ENCODE results near the gene KCNJ6.
"Not testable (repeated sequence)": the region's sequence is repeated elsewhere in the genome, so short reads cannot be mapped to it uniquely, and the experiment has no call there.

Gene KCNJ6

GRCh38 chr21:37595944-37596343 lies 320.3 kb downstream of the KCNJ6 start:
- no peak for DNase-seq (ENCODE audit: low read depth)

DNA sequence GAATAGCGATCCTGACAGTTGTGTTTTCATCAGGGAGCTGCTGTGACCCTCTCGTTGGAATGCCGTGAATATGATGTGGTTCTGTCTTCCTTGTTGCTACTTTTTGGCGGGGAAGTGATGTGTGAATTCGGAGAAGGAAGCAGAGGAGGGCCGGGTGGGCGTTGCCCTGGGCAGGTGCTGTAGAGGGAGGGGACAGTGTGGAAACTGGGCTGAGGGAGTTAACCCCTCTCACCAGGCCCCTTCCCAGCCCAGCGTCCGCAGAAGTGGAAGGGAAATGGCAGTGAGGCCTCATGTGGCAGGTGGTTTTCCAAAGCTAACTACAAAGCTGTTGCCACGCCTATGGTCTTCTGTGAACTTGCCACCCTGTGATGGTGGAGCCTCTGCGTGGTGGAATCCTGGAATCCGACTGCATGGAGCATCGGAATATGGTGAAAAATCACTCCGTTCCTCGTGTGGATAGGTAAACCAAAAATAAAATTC lies 321.7 kb downstream of the KCNJ6 start:
- no peak for DNase-seq (ENCODE audit: low read depth)

DNA sequence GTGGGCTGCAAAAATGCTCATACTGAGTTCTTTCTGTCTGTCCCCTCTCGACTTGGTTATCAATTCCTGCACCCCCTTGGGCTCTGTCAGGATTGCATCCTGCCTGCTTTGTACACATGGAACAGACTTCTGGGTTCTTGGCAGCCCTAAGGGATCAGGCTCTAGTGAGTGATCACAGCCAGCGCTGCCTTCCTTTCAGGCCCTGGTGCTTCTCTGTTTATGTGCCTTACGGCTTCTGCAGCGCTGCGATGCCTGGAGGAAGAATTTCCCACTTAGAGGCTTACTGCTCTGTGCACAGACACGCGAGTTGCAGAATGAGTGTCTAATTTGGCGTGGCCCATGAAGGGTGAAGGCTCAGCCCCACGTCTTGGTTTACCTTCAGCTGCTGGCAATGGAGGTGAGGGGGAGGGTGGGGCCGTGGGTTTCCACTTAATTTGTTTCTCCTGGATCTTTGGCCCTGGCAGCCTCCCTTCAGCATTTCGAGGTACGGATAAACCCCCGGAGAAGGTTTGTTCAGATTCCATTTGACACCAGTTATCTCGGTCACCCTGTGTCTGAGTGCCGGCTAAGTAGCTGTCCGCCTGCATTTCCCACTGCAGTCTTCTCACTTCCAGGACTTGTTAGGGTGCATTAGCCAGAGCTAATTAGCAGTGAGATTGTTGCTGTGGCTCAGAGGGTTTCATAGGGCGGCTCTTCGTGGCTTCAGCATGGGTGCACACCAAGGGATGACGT lies 322.4 kb downstream of the KCNJ6 start:
- no peak for DNase-seq (ENCODE audit: low read depth)

GRCh38 chr21:37593015-37593414 lies 323.2 kb downstream of the KCNJ6 start:
- DNase-seq (ENCODE audit: low read depth) = no peak

GRCh38 chr21:37592496-37592895 lies 323.8 kb downstream of the KCNJ6 start:
- DNase-seq (ENCODE audit: low read depth) = no peak

DNA sequence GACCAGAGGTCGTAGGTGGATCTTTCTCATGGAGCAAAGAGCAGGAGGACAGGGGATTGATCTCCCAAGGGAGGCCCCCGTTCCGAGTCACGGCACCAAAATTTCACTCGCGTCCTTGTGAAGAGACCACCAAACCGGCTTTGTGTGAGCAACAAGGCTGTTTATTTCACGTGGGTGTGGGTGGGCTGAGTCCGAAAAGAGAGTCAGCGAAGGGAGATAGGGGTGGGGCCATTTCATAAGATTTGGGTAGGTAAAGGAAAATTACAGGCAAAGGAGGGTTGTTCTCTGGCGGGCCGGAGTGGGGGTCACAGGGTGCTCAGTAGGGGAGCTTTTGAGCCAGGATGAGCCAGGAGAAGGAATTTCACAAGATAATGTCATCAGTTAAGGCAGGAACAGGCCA lies 324.3 kb downstream of the KCNJ6 start:
- not testable (repeated sequence) for DNase-seq (ENCODE audit: low read depth)

- not testable (repeated sequence) for DNase-seq (ENCODE audit: low read depth)
Measured at GRCh38 chr21:37590836-37591235, 325.4 kb downstream of the KCNJ6 start.

DNA sequence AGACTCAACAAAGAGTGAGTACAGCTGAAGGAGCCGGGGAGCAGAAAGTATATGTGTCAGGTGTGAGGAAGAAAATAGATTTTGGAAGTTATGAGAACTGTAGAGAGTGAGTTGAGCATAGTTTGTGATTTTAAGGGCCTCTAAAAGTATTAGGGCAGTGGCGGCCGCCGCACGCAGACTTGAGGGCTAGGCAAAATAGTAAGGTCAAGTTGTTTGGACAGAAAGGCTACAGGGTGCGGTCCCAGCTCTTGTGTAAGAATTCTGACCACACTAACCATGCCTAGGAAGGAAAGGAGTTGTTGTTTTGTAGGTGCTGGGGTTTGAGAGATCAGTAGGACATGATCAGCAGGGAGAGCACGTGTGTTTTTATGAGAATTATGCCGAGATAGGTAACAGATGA lies 327.6 kb downstream of the KCNJ6 start:
- DNase-seq (ENCODE audit: low read depth) = not testable (repeated sequence)

GRCh38 chr21:37587635-37588177 lies 328.6 kb downstream of the KCNJ6 start:
- no peak for DNase-seq (ENCODE audit: low read depth)

DNA sequence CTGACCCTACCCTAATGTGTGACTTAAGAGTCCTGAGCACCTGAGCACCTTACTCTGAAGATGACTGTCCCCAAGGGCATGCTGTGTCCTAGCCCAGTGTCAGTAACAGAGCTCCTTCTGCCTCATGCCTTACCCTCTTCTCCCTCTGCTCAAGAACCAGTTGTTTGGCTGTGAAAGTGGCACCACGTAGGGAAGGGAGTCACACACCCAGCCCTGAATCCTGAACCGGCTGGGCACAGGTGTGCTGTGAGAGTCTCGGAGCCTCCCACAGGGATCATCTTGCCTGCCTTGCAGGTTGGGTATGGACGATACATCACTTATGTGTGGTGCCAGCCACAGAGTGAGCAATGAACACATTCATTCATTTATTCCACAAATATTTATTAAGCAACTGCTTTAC lies 329.1 kb downstream of the KCNJ6 start:
- no peak for DNase-seq (ENCODE audit: low read depth)

GRCh38 chr21:37582590-37582989 lies 333.7 kb downstream of the KCNJ6 start:
- DNase-seq (ENCODE audit: low read depth) = no peak

DNA sequence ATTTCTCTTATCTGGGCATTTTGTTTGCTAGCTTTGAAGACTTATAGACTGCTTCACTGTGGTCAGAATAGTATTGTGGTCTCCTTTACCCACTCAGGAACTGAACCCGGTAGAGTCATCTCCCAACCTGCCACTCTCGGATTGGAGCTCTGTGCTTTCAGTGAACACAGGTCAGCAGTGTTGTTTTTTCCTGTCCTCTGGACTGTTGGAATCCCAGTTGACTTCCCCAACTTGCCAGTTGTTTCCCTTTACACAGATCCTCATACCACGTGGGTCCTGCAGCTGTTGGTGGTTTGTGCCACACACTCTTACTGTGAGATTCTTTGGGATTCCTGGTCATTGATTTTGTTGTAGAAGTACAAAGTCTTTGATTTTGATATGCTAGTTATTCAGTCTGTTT lies 335.6 kb downstream of the KCNJ6 start:
- DNase-seq (ENCODE audit: low read depth) = no peak

- DNase-seq (ENCODE audit: low read depth) = no peak
Measured at GRCh38 chr21:37579356-37579755, 336.9 kb downstream of the KCNJ6 start.

- DNase-seq (ENCODE audit: low read depth) = no peak
Measured at GRCh38 chr21:37578471-37579126, 337.7 kb downstream of the KCNJ6 start.

DNA sequence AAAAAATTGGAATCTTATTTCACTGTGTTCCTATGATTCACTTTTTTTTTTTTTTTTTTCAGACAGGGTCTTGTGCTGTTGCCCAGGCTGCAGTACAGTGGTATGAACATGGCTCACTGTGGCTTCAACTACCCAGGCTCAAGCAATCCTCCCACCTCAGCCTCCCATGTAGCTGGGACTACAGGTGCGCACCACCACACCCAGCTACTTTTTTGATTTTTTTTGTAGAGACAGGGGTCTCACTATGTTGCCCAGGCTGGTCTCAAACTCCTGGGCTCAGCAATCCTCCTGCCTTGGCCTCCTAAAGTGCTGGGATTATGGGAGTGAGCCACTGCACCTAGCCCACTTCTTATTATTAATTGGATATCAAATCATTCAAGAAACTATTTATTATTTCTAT lies 339.3 kb downstream of the KCNJ6 start:
- DNase-seq (ENCODE audit: low read depth) = not testable (repeated sequence)

DNA sequence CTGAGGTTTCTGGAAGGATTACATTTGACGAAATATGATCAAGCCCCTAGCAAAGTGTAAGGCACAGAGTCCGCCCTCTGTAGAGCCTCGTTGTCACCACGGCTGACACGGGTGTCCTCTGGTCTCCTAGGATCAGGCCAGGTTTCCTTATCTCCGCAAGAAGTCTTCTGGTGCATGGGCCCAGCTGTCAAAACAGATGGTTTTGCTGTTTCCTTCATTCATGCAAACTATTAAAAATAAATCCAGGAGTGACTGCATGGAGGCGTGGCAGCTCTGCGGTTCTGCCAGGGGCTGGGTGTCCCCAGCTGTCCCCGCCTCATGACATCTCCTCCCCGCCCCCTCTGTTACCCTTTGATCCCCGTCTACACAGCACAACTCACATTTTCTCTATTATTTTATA lies 340.7 kb downstream of the KCNJ6 start:
- DNase-seq (ENCODE audit: low read depth) = no peak

- DNase-seq (ENCODE audit: low read depth) = no peak
Measured at GRCh38 chr21:37574751-37575150, 341.5 kb downstream of the KCNJ6 start.

GRCh38 chr21:37574316-37574715 lies 341.9 kb downstream of the KCNJ6 start:
- no peak for DNase-seq (ENCODE audit: low read depth)

- DNase-seq (ENCODE audit: low read depth) = no peak
Measured at GRCh38 chr21:37571442-37571841, 344.8 kb downstream of the KCNJ6 start.

DNA sequence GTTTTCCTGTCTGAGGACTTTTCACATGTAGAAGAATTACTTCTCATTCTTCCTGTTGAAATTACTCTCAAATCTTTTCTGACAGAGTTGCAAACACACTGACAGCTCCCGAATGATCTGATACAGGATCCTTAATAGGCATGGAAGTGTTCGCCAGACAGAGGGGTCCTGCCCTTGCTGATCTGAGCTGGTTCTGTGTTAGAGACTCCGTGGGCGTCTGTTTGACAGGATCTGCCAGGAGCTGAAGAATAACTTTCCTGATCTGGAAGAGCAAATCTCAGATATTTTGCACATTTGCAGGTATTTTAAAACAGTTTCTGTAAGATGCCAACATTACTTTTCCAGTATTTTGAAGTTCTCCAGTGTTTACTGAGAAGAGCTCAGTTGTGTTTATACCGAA lies 347.3 kb downstream of the KCNJ6 start:
- no peak for DNase-seq (ENCODE audit: low read depth)

GRCh38 chr21:37568415-37568814 lies 347.8 kb downstream of the KCNJ6 start:
- no peak for DNase-seq (ENCODE audit: low read depth)

- no peak for DNase-seq (ENCODE audit: low read depth)
Measured at GRCh38 chr21:37566790-37567615, 349.3 kb downstream of the KCNJ6 start.
